ENCODE results near the gene HSP90AB1.
A peak's percentile ranks its signal among the peaks of the same experiment; 100 is the strongest.

The HSP90AB1 gene

DNA sequence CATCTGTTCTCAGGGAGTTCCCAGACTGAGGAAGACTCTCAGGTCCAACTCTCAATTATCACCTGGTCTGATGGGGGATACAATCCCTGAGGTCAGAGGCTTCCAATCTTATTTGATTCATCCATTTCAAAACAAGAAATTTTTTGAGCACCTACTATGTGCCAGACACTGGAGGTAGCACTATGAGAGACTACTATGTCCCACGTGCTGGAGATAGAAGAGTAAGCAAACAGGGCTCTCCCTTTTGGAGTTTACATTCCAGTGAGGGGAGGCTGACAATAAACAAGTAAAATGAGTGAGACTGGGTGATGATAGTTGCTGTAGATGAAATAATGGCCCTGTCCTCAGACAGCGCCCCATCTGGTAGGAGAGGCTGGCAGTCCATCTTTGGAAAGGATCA lies 39.8 kb downstream of the HSP90AB1 start:
- DNase-seq (ENCODE audit: low read depth), result no peak

DNA sequence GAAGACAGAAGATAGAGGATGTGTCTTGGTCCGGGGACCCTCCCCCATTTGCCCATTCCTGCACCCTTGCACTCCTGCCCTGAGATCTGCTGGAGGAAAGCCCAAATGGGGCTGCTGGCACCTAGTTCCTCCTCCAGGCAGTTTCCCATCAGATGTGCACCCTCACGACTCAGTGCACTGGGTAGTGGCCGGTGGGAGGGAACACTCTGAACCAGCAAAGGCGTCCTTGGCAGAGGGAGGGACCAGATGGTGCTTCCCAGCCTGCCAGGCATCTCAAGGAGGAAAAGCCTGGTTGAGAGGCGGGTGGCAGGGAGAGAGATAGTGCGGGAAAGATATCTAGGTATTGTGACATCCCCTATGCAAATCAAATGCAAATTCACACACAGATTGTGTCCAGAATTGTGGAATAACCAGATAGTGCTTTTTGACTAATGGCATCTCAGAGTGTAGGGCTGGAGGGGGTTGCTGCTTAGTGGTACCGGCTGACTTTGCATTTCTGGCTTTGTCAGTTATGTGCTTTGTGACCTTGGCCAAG lies 42.9 kb downstream of the HSP90AB1 start:
- no peak for DNase-seq (ENCODE audit: low read depth)

DNA sequence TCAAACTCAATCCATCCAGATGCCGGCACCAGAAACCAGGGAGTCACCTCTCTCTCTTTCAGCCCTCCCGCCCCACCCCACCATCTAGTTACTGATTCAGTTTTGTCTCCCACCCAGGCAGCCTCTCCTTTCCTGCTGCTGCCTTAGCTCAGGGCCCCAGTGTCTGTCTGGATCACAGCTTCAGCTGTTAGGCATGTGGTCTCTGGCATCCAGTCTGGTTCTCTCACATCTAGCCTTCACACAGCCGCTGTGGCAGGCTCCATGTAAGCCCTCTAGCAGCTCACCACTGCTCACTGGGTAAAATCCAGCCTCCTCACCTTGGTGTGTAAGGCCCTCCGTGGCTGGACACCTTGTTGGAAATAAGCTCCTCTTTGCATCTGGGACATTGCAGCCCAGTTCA lies 44.9 kb downstream of the HSP90AB1 start:
- no peak for DNase-seq (ENCODE audit: low read depth)

DNA sequence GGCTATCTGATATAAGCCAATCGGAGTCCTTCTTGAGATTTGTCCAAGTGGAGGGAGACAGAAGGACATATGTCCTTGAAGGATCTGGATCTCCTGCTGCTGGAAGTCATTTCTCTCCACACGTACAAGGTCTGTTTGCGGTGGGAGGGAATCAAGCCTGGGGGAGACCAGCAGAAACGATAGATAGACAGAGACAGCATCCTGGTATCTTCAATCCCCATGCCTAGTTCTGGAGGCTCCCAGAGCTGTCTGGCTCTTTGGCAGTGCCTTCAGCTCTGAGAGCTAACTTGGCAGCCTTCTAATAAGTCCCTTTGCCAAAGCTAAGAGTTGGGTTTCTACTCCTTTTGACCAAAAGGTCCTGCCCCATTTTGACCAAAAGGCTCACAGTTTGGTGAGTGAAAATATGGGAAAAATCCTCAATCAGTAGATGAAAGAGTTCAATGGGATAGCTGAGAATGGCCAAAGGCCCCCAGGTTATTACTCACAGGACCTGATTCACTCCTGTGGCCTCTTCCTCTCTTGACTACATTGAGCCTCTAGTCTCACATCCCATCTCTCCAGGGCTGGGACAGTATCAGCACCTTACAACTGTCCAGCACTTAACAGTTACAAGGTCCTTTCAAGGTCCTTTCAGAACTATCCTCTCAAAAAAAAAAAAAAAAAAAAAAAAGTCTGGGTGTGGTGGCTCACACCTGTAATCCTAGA lies 45.9 kb downstream of the HSP90AB1 start:
- no peak for DNase-seq (ENCODE audit: low read depth)

DNA sequence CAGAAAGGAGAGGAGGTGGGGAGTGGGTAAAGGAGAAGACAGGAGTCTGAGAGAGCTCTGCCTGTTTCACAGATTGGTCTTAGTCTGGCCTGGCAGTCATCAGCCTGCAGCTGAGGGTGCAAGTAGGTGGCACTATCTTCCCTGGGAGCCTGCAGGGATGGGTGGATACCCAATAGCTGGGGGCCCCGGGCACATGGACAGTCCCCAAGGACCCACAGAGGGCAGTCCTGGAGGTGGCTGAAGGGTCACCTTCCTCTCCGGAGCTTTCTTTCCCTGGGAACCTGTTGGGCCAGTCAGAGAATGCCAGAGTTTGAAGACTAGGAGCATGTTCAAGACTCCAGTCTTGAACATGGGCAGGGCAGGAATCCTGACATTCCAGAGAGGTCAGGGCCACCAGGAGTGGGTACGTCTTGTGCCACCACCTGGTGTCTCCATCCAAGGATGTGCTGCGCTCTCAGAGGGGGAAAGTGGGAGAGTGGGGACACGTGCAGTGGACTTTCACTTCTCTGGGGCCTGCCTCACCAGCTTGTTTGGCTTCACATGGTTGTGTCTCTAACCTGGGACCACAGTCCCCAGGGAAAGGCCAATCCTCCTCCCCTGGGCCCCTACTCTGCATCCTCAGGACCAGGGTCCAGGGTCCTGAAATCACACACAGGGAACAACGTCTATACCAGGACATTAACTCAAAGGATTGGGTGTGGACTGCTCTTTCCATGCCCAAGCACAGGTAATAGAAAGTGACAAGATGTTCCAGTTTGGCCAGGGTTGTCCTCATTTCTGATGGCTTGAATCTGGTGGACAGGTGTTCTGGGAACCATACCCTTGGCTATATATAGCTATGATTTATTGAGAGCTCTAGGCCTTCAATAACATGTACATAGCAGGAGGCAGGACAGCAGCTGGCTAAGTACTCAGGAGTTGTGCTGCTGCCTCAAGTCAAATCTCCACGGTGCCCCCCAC lies 48.2 kb downstream of the HSP90AB1 start:
- DNase-seq (ENCODE audit: low read depth), result no peak

DNA sequence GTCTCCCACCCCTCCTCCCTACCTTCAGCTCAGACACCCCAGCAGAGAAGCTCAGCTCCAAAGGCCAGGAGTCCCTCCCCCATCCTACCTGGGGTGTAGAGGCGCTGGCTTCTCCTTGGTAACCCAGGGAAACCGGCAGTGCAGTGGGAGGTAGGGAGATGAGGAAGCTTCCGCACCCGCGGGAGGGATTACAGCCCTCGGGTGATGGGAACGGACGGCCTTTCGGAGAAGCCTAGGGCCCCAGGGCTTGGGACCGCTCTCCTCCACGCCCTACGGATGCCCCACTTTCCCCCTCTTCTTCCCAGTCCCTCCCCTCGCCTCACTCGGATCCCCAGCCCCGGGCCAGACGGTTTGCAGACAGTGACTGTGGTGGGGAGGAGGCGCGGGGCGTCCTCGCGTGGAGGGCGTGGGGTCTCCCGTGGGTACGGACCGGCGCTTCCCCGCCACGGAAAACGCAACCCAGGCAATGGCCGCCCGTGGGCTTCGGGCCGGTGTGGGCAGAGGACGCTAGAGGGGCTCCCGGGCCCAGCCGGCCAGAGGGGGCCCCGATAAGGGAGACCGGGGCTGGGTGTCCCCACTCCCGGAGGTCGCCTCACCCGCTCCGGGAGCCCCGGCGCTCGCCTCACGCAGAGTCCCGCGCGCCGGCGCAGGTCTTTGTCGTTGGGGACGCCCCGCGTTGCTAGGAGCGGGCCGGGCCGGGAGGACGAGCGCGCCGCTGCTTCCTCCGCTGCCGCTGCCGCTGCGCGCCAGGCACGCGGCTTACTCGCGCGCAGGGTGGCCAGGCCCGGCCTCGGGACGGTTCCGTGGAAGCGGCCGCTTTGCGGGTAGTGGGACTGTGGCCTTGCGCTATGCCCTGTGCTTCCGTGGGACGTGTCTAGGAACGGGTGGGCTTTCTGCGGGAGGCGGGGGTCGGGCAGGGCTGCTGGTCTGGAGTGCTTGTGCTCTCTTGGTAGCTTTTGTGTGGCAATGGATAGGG lies 50.5 kb downstream of the HSP90AB1 start:
- peak; percentile 5 for DNase-seq (ENCODE audit: low read depth)

DNA sequence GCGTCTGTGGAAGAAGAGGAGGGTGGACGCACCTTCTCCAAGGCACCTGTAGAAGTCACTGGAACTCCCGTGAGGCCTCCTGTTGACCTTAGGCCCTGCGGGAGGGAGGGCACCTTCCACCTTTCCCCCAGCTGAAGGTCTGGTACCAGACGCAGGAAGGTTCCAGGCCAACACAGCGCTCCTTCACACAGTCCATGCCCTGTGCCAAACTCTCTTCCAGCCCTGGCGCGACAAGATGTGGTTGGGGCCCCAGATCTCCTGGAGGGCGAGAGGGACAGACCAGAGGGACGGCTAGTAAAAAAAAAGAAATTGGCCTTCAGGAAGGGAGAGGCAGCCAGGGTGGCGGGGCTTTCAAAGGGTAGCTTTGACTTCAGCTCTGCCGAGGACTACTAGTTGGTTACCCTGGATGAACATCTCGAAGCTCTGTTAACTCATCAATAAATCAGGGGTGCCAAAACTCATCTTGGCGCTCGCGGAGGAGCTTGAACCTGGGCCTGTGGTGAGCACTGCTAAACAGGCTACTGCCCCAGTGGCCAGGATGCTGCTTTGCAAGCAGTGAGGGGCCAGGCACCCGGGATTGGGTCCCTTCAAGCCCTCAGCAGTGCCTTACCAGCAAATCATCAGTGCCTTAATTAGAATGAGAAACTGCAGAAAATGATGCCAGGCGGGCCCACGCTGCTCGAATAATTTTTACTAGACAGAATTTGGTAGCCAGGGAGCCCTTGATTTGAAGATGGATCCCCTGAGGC lies 51.3 kb downstream of the HSP90AB1 start:
- DNase-seq (ENCODE audit: low read depth), result no peak

DNA sequence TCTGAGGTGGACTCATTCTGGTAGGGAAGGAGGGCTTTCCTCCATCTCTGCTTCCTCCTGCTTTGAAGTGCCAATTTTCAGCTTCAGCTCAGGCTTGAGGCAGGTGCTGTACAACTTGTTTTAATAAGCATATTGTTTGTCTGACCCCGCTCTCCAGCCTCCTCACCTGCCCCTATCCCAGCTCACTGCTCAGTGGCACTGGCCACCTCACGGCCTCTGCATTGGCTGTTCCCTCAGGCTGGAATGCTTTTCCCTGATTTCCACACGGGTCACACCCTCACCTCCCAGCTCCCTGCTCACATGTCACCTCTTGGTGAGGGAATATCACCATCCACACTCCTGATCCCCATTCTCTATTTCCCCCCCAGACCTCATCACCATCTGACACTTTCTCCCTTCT lies 52.0 kb downstream of the HSP90AB1 start:
- DNase-seq (ENCODE audit: low read depth), result no peak

DNA sequence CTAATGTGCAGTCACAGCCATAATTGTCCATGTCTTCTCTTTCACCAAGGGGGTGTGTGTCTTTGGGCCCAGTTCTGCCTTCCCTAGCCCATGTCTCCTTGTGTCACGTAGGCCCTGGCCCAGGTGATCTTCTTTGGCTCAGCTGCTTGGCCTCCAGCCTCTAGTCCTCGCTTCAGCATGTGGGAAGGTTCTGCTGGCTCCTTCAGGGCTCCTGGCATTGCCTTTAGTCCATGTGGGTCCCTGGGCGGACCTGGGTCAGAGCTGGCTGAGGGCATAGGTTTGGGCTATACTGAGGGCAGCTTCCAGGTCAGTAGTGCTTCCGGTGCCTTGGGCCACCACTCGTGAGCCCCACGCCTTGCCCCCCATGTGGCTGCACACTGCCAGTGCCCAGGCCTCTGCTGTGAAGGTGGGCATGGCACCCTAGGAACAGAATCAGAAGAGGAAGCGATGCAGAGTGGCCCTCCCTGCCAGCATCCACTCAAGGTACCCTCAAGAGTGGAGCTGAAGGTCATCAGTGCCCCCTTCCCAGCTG lies 53.5 kb downstream of the HSP90AB1 start:
- no peak for DNase-seq (ENCODE audit: low read depth)

DNA sequence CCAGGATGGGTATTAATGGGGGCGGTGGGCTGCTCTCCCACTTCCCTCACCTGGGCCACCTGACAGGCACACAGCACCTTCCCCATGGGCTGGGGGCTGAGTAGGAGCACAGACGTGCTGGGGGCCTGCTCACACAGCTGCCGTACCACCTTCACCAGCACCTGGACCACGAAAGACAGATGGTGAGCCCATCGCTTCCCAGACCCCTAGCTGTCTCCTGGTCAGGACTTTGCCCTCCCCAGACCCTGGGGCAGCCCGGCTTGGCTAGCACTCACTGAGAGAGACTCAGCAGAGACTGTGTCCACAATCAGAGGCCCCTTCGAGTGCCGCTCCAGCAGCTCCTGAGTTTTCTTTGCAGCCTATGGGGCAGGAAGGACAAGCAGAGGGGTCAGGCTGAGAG lies 54.2 kb downstream of the HSP90AB1 start:
- DNase-seq (ENCODE audit: low read depth), result no peak

DNA sequence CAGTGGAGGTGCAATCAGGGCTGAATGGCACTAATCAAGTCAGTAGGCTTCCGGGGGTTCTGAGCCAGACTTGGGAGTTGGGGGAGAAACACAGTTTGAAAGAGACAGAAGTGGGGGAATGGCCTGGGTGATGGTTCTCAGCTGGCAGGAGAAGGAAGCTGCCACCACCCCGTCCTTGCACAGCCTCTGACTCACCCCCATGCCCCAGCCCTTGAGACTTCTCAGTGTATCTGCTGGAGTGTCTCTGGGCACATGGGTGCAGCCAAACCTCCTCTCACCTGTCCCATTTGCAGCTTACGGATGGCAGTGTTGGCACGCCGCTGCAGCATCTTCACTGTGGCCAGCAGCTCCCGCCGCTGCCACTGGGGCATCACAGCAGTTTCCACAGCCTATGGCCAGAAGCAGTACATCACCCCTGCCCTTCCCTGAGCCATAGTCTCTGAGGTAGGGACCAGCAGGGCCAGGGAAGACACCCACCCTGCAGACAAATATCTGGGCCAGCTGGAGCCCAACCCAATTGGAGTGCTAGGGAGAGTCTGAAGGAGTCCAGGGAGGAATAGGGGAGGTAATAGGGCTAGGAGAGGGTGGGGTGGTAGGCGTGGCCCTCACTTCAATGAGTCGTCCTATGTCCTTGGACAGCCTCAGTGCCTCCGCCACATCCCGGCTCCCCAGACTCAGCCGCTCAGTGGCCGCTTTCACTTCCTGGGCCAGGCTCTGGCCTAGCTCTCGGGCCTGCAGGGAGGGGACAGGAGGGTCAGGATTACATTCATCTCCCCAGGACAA lies 55.1 kb downstream of the HSP90AB1 start:
- DNase-seq (ENCODE audit: low read depth), result no peak

DNA sequence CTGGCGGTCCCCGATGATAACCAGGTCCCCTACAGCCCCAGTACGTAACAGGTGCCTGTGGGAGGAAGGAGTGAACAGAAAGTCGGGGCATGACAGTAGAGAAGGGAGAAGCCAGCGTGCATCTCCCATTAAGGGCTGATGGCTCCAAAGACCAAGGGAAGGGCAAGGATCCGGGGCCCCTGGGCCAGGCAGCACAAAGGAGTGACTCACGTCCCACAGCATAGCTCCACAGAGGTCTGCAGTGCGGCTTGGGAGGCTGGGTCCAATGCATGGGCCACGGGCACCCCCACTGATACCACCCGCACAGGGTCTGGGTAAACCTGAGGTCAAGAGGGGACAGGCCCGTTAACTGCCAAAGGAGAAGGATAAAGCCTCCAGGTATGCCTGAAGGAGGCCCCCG lies 56.0 kb downstream of the HSP90AB1 start:
- no peak for DNase-seq (ENCODE audit: low read depth)

All from stromal cell of bone marrow (primary cell).